BJ (cell line): ENCODE results near the gene NECTIN3. TPM values are rescaled to one million over a fixed set of nuclear protein-coding genes. Genes with fewer than 3 reads are reported as not detected.

Source experiments
- CTCF ChIA-PET: fragments of 350-600 bp; formaldehyde crosslinking; extraction: SDS; loops from one replicate; lab custom pipeline; 2021; ENCODE audit warnings: antibody characterized with exemption, inconsistent platforms; lab: Yijun Ruan, JAX
- POLR2A ChIA-PET: fragments of 300-600 bp; sonication (Branson Sonifier 250); formaldehyde crosslinking; extraction: SDS; loops from one replicate; lab custom pipeline; 2021; ENCODE audit warnings: antibody characterized with exemption; lab: Charles Lee
- DNase-seq: peaks from one replicate; pipeline ENCODE4 v3.0.0-alpha.2; 2011; ENCODE audit warnings: low read depth
- H3K27me3 ChIP-seq: 2 replicates; pipeline ENCODE4 v1.6.0; 2011; ENCODE audit warnings: low read length; ENCODE audit not compliant: control insufficient read depth, insufficient read depth
- H3K36me3 ChIP-seq: 2 replicates; pipeline ENCODE4 v1.5.1; 2011; ENCODE audit warnings: low read length; ENCODE audit not compliant: control insufficient read depth, insufficient read depth
- H3K4me3 ChIP-seq: 2 replicates; pipeline ENCODE4 v1.5.1; 2011; ENCODE audit warnings: low read depth, mild to moderate bottlenecking, control low read depth, low read length
- CTCF ChIP-seq: IDR thresholded peaks from 2 replicates; pipeline ENCODE4 v1.5.1; 2011; ENCODE audit warnings: low read depth, mild to moderate bottlenecking, control low read depth, inconsistent platforms, low read length, moderate library complexity; ENCODE audit not compliant: insufficient read depth
- polyA plus RNA-seq: library from polyadenylated mRNA; depleted of rRNA; stranded (reverse); fragments of >200 nt; gene quantifications from 2 replicates; pipeline ENCODE4 v1.2.3, GENCODE V29; 2011

NECTIN3 gene
- polyA plus RNA-seq, 1 experiment: 24.7 TPM

DNA sequence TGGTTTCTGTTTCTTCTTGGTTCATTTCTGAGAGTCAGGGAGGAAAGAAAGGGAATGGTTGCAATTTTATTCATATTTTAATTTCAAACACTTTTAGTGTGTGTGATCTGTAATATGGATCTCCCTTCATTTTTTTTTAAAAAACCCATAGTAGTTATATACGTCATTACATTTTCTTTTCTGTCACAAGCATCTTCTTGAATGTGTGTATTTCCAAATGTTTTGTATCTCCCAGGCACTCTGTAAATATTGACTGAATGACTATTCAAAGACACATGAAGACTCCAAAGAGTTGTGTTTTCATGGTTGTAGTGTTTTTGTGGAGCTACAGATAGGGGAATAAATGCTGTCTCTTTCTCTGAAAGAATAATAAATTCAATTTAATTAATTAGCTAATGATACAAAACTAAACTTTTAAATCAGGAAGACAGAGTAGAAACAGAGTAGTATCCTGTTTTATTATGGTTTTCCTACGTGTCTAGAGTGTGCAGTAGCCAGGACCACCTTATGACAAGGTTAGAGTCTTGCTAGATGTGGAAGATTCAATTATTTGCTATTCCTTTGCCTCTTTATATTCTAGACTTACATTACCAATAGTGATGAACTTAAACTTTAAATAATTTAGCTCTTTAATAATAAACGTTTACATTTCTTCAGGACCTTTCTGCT is 35.5 kb downstream of the NECTIN3 start:
- DNase-seq: no peak
- POLR2A ChIA-PET: no interaction called here
- TF ChIP-seq CTCF: no peak
- CTCF ChIA-PET: no interaction called here
- H3K36me3 ChIP-seq: no peaks in the 10 kb centered on the region
- H3K27me3 ChIP-seq: no peaks in the 10 kb centered on the region
- no peak overlapping the region for H3K4me3 ChIP-seq

- ChIA-PET POLR2A (no interaction called here), CTCF (no interaction called here)
- TF ChIP-seq CTCF: no peak
- Histone ChIP-seq H3K4me3 (no peak overlapping the region), H3K27me3 (no peaks in the 10 kb centered on the region), H3K36me3 (no peaks in the 10 kb centered on the region)
- DNase-seq: no peak
Measured at GRCh38 chr3:111107662-111108035, 36.0 kb downstream of the NECTIN3 start.

DNA sequence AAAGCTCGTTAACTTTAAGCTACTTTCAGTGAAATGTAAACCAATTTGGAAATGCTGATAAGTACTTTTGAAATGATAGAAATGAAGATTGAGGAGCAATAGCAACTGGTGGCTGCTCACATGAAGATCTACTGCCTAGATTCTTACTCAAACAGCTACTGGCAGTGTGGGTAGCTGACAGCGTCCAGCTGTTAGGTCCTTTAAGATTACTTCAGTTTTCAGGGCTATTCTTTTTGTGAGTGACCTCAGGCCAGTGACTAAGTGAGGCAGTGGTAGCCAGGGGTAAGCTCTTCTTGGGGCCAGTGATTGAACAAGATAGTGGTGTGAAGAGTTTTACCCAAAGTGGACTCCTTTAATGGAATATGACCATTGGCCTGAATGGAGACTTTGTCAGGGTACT is 41.3 kb downstream of the NECTIN3 start:
- TF ChIP-seq CTCF: no peak
- H3K27me3 ChIP-seq: no peaks in the 10 kb centered on the region
- H3K36me3 ChIP-seq: no peaks in the 10 kb centered on the region
- H3K4me3 ChIP-seq: no peak overlapping the region
- ChIA-PET CTCF (interaction anchor here (0.5 kb wide), 1 partner anchor 10 kb away, joined by 3 read pairs; no protein-coding TSS in a partner anchor), POLR2A (no interaction called here)
- DNase-seq: no peak

DNA sequence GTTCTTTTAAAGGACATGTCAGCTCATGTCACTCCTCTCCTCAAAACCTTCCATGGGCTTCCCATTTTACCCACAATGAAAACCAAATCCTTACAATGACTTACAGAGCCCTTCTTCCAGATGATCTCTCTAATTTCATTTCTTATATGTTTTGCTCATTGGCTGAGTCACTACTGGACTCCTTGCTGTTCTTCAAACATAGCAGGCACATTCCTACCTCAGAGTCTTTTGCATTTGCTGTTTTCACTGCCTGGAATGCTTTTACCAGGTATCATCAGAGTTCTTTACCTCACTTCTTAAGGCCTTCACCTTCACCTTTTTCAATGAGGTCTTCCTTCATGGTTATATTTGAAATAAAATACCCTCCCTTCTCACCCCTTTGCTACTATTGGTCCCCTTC is 57.3 kb downstream of the NECTIN3 start:
- Histone ChIP-seq H3K4me3 (no peak overlapping the region), H3K36me3 (no peaks in the 10 kb centered on the region)
- CTCF ChIA-PET: interaction anchor here (0.6 kb wide), 1 partner anchor 17 kb away, joined by 4 read pairs; no protein-coding TSS in a partner anchor

GRCh38 chr3:111130827-111131226 is 59.2 kb downstream of the NECTIN3 start:
- H3K4me3 ChIP-seq: no peak overlapping the region
- H3K36me3 ChIP-seq: no peaks in the 10 kb centered on the region
- no peaks in the 10 kb centered on the region for H3K27me3 ChIP-seq
- no peak for DNase-seq
- TF ChIP-seq CTCF: no peak
- POLR2A ChIA-PET: no interaction called here
- CTCF ChIA-PET: no interaction called here

More for the DNA sequence above, 57.3 kb downstream of the NECTIN3 start:
- no peaks in the 10 kb centered on the region for H3K27me3 ChIP-seq
- no peak for TF ChIP-seq CTCF
- POLR2A ChIA-PET: no interaction called here
- no peak for DNase-seq
